ENCODE measurements around the gene SUCLG2.

- TF ChIP-seq, protein P1, sequence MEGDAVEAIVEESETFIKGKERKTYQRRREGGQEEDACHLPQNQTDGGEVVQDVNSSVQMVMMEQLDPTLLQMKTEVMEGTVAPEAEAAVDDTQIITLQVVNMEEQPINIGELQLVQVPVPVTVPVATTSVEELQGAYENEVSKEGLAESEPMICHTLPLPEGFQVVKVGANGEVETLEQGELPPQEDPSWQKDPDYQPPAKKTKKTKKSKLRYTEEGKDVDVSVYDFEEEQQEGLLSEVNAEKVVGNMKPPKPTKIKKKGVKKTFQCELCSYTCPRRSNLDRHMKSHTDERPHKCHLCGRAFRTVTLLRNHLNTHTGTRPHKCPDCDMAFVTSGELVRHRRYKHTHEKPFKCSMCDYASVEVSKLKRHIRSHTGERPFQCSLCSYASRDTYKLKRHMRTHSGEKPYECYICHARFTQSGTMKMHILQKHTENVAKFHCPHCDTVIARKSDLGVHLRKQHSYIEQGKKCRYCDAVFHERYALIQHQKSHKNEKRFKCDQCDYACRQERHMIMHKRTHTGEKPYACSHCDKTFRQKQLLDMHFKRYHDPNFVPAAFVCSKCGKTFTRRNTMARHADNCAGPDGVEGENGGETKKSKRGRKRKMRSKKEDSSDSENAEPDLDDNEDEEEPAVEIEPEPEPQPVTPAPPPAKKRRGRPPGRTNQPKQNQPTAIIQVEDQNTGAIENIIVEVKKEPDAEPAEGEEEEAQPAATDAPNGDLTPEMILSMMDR (conservative IDR thresholded peaks at IDR 0.05 in 1 of 2, IDR thresholded peaks at IDR 0.05 in 1 of 2; ENCODE audit: low read depth in 1 of 2, low read length in 2 of 2), result no peak
- no peak for TF ChIP-seq EZH2 (IDR thresholded peaks at IDR 0.05; ENCODE audit: low read length, missing control alignments)
Observed at GRCh38 chr3:67540198-67540894, 114.1 kb downstream of the SUCLG2 start.
